Activated T-cell treated with anti-CD3 and anti-CD28 coated beads, Interleukin-2, amount 50 U/mL, for 4 hours (primary cell): ENCODE results near the gene DUSP7. TPM values are rescaled to one million over a fixed set of nuclear protein-coding genes. Genes with fewer than 3 reads are reported as not detected.
"Not testable (repeated sequence)": the region's sequence is repeated elsewhere in the genome, so short reads cannot be mapped to it uniquely, and the experiment has no call there.

ENCODE experiments used
- ATAC-seq, 2 donors: fragments of 200-7000 bp; cut with Tn5 transposase; one replicate each; pipeline ENCODE4 v1.10.0; 2021
- DNase-seq: peaks from one replicate; pipeline ENCODE4 v3.0.0-alpha.2; 2020
- H3K27me3 Mint-ChIP-seq: one replicate; pipeline ENCODE4 v1.8.0; 2021; ENCODE audit warnings: low read depth, mixed read lengths
- H3K36me3 Mint-ChIP-seq: one replicate; pipeline ENCODE4 v1.8.0; 2022; ENCODE audit warnings: mixed read lengths; ENCODE audit not compliant: insufficient read depth
- H3K4me1 Mint-ChIP-seq: one replicate; pipeline ENCODE4 v1.8.0; 2021; ENCODE audit warnings: low read depth, mixed read lengths
- H3K4me3 Mint-ChIP-seq: one replicate; pipeline ENCODE4 v1.8.0; 2021; ENCODE audit warnings: mild to moderate bottlenecking, moderate library complexity, mixed read lengths
- H3K9me3 Mint-ChIP-seq: one replicate; pipeline ENCODE4 v1.8.0; 2021; ENCODE audit warnings: mixed read lengths
- total RNA-seq, 3 donors: library from RNA; stranded (reverse); gene quantifications; one replicate each; pipeline ENCODE4 v1.2.1, GENCODE V29; 2021

Gene DUSP7
- total RNA-seq, 3 donors from 2014 or later = 33.4 to 43.6 (median 38.1) TPM

DNA sequence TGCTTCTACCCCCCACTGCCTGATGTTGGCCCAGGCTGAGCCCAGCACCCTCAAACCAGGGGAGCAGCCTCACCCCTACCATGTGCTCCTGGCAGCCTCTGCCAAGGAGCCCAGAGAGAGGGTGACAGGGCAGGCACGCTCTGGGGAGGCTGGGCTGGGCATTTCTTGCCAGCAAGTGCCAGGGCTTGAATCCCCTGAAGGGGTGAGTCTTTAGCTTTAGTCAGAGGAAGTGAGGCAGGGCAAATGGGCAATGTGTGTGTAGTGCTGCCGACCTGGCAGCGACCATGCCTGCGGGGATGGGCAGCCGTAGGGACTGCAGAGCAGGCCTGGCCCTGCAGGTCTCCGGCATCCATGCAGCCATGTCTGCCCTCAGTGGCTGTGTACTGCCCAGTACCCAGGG is 18.1 kb downstream of the DUSP7 start:
- ATAC-seq (no peak), DNase-seq (no peak)
- H3K9me3 Mint-ChIP-seq = no peaks in the 10 kb centered on the region
- peaks cover 2% of the 10 kb centered on the region for H3K4me1 Mint-ChIP-seq
- peaks cover 2% of the 10 kb centered on the region for H3K27me3 Mint-ChIP-seq
- H3K4me3 Mint-ChIP-seq = no peak overlapping the region
- no peaks in the 10 kb centered on the region for H3K36me3 Mint-ChIP-seq

- no peak for ATAC-seq
- Mint-ChIP-seq H3K36me3 (no peaks in the 10 kb centered on the region), H3K4me3 (no peak overlapping the region), H3K27me3 (peaks cover 2% of the 10 kb centered on the region), H3K4me1 (peaks cover 2% of the 10 kb centered on the region), H3K9me3 (no peaks in the 10 kb centered on the region)
- DNase-seq = no peak
Observed at GRCh38 chr3:52037291-52037690, 19.1 kb downstream of the DUSP7 start.

DNA sequence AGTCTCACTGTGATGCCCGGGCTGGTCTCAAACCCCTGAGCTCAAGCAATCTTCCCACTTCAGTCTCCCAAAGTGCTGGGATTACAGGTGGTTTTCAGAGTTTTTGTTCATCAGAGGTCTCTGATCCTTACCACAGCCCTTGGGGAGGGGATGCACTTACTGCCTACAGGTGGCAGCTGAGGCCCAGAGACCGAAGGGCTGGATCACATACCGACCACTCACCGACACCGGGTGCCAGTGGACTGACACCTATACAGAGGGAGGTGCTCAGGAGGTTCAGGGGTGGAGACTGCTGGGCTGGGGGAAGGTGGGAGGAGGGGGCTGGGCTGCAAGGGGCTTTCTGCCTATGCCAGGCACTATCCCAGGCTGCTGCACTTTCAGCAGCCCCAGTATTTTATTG is 19.5 kb downstream of the DUSP7 start:
- no peak for ATAC-seq
- no peak for DNase-seq
- no peak overlapping the region for H3K4me3 Mint-ChIP-seq

GRCh38 chr3:52036222-52036694 is 20.1 kb downstream of the DUSP7 start:
- Mint-ChIP-seq H3K36me3 (no peaks in the 10 kb centered on the region), H3K27me3 (peaks cover 2% of the 10 kb centered on the region), H3K9me3 (no peaks in the 10 kb centered on the region), H3K4me1 (no peaks in the 10 kb centered on the region), H3K4me3 (no peak overlapping the region)
- ATAC-seq (no peak), DNase-seq (no peak)

More for the DNA sequence above, 19.5 kb downstream of the DUSP7 start:
- Mint-ChIP-seq H3K9me3 (no peaks in the 10 kb centered on the region), H3K27me3 (peaks cover 2% of the 10 kb centered on the region), H3K4me1 (peaks cover 1% of the 10 kb centered on the region), H3K36me3 (no peaks in the 10 kb centered on the region)

DNA sequence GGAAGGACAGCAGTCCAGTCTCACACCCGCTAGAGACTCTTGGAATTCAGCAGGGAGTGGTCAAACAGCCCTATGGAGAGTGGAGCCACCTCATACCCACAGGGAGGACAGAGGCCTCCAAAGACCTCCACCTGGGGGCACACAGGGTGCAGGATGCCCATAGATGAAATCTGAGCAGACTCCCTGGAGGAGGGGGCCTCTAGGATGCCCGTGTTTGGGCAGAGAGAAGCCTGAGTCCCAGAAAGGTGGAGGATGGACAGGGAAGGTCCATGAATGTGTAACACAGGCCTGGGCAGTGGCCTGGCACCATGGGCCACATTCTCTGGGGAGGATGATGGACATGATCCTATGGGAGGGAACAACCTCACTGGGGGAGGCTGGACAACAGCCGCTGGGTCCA is 21.7 kb downstream of the DUSP7 start:
- ATAC-seq (no peak), DNase-seq (no peak)
- no peaks in the 10 kb centered on the region for H3K4me1 Mint-ChIP-seq
- H3K36me3 Mint-ChIP-seq = no peaks in the 10 kb centered on the region
- H3K4me3 Mint-ChIP-seq = no peak overlapping the region
- no peaks in the 10 kb centered on the region for H3K9me3 Mint-ChIP-seq
- peaks cover 2% of the 10 kb centered on the region for H3K27me3 Mint-ChIP-seq

GRCh38 chr3:52034212-52034611 is 22.2 kb downstream of the DUSP7 start:
- no peak for DNase-seq
- no peak for ATAC-seq
- no peaks in the 10 kb centered on the region for H3K27me3 Mint-ChIP-seq
- H3K9me3 Mint-ChIP-seq = no peaks in the 10 kb centered on the region
- H3K36me3 Mint-ChIP-seq = no peaks in the 10 kb centered on the region
- no peak overlapping the region for H3K4me3 Mint-ChIP-seq
- no peaks in the 10 kb centered on the region for H3K4me1 Mint-ChIP-seq

GRCh38 chr3:52033748-52034147 is 22.6 kb downstream of the DUSP7 start:
- H3K4me3 Mint-ChIP-seq, DNase-seq, H3K9me3 Mint-ChIP-seq, H3K4me1 Mint-ChIP-seq, H3K36me3 Mint-ChIP-seq, H3K27me3 Mint-ChIP-seq, ATAC-seq: not testable (repeated sequence)

DNA sequence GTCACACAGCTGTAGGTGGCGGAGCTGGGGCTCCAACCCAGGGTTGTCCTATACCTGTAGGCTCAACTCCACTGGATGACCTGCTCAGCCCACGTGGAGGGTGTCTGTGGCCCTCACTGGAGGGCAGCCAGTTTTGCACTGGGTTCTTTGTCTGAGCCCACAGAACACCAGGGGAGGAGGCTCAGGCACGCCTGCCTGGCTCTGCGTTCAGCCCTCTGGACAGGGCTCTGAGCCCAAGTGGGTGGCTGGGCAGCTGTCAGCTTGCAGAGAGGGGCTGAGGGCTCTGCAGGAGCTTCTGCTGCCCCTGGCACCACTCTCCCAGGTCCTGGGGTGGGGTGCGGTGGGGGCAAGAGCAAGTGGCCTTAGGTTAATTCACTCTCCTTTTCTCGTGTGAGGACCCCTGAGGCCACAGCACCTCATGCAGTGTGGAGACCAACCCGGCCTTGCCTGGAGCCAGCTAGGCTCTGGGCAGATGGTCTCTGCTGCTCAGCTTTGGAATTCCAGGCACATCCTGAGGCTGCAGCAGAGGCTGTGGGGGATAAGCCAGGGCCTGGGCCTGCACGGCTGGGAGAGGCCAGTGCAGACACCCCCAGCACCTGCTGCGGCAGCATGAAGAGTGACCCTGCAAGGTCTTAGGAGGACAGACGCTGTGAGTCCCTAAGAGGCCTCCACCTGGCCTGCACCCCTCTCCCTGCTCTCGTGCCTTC is 23.5 kb downstream of the DUSP7 start:
- ATAC-seq (no peak), DNase-seq (no peak)
- Mint-ChIP-seq H3K4me3 (no peak overlapping the region), H3K9me3 (no peaks in the 10 kb centered on the region), H3K27me3 (no peaks in the 10 kb centered on the region), H3K4me1 (no peaks in the 10 kb centered on the region), H3K36me3 (no peaks in the 10 kb centered on the region)

DNA sequence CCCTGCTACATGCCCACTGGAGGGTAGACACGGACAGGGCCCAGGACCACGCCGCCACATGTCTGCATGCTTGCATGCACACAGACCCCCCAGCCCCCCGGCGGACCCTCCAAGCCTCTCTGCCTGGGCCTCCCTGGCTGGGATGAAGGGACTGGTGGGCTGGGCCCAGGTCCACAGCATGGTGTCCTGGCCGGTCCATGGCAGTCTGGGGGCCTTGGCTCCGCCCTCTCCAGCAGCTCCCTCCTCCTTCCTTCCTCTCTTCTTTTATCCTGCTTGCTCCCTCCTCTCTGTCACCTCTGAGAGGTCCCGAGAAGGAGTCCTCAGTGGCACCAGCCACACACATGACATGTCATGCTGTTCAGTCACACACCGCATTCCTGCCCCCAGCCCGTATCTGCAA is 24.5 kb downstream of the DUSP7 start:
- DNase-seq (no peak), ATAC-seq (no peak)
- no peaks in the 10 kb centered on the region for H3K9me3 Mint-ChIP-seq
- H3K4me1 Mint-ChIP-seq = no peaks in the 10 kb centered on the region
- H3K27me3 Mint-ChIP-seq = no peaks in the 10 kb centered on the region
- H3K4me3 Mint-ChIP-seq = no peak overlapping the region
- no peaks in the 10 kb centered on the region for H3K36me3 Mint-ChIP-seq

DNA sequence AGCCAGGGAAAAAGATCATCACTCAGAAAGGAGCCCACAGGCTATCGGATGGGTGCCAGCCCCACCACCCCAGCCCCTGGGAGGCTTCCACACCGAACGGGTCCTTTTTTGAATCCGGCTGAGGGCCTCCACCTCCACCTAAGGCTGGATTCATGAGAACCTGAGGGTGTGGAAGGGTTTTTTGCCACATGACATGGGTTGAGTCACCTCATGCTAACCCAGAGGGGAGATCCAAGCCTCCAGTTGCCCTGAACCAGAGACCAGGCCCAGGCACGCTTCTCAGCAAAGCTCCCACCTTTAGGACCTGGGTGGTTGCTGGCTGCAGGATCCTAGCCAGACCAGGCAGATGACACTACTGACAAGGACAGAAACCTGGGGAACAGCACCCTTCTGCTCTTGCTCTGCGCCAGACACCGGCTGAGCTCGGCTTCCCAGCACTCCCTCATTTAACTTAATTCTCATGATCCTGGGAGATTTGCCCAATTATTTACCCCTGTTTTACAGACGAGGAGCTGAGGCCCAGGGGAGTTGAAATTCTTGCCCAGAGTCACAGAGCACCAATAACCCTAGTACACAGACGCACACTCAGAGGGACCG is 25.6 kb downstream of the DUSP7 start:
- Mint-ChIP-seq H3K4me3 (no peak overlapping the region), H3K9me3 (no peaks in the 10 kb centered on the region), H3K36me3 (no peaks in the 10 kb centered on the region), H3K27me3 (no peaks in the 10 kb centered on the region), H3K4me1 (no peaks in the 10 kb centered on the region)
- DNase-seq (no peak), ATAC-seq (no peak)

GRCh38 chr3:52029535-52029934 is 26.8 kb downstream of the DUSP7 start:
- DNase-seq = no peak
- H3K27me3 Mint-ChIP-seq = no peaks in the 10 kb centered on the region
- no peak for ATAC-seq
- H3K4me3 Mint-ChIP-seq = no peak overlapping the region
- H3K36me3 Mint-ChIP-seq = no peaks in the 10 kb centered on the region
- H3K9me3 Mint-ChIP-seq = no peaks in the 10 kb centered on the region
- H3K4me1 Mint-ChIP-seq = no peaks in the 10 kb centered on the region

GRCh38 chr3:52029053-52029452 is 27.3 kb downstream of the DUSP7 start:
- H3K36me3 Mint-ChIP-seq = no peaks in the 10 kb centered on the region
- no peak overlapping the region for H3K4me3 Mint-ChIP-seq
- DNase-seq (no peak), ATAC-seq (no peak)
- no peaks in the 10 kb centered on the region for H3K9me3 Mint-ChIP-seq
- no peaks in the 10 kb centered on the region for H3K27me3 Mint-ChIP-seq
- H3K4me1 Mint-ChIP-seq = no peaks in the 10 kb centered on the region

DNA sequence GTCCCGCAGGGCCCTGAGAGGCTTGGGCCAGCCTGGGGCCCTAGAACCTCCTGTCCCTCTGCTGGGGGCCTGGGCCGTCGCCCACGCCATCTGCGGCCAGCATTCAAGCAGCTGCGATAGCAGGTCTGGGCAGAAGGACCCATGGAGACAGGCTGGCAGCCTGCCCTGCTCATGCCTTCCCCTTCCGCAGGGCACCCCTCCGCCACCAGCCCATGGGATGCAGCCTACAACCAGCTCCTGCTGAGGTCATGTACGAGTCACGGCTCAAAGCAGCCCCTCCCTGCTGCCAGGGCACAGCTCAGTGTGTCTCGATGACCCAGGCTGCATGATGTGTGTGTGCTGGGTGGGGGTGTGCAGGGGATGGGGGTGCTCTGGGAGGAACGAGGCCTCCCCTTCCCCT is 27.8 kb downstream of the DUSP7 start:
- H3K4me1 Mint-ChIP-seq = no peaks in the 10 kb centered on the region
- DNase-seq = no peak
- no peaks in the 10 kb centered on the region for H3K27me3 Mint-ChIP-seq
- no peak overlapping the region for H3K4me3 Mint-ChIP-seq
- no peaks in the 10 kb centered on the region for H3K36me3 Mint-ChIP-seq
- ATAC-seq = no peak
- H3K9me3 Mint-ChIP-seq = no peaks in the 10 kb centered on the region

- Mint-ChIP-seq H3K4me3 (no peak overlapping the region), H3K36me3 (no peaks in the 10 kb centered on the region), H3K27me3 (no peaks in the 10 kb centered on the region), H3K9me3 (no peaks in the 10 kb centered on the region), H3K4me1 (no peaks in the 10 kb centered on the region)
- DNase-seq (no peak), ATAC-seq (no peak)
Observed at GRCh38 chr3:52026041-52026440, 30.3 kb downstream of the DUSP7 start.

- no peaks in the 10 kb centered on the region for H3K27me3 Mint-ChIP-seq
- no peak for DNase-seq
- H3K36me3 Mint-ChIP-seq = no peaks in the 10 kb centered on the region
- no peaks in the 10 kb centered on the region for H3K9me3 Mint-ChIP-seq
- H3K4me1 Mint-ChIP-seq = no peaks in the 10 kb centered on the region
- no peak overlapping the region for H3K4me3 Mint-ChIP-seq
- no peak for ATAC-seq
Observed at GRCh38 chr3:52025453-52025852, 30.9 kb downstream of the DUSP7 start.
